Astrocyte (in vitro differentiated cells and primary cell): ENCODE results near the gene FRMD4B.

Experiments
- EZH2 ChIP-seq: IDR thresholded peaks from 2 replicates; pipeline ENCODE4 v1.6.1; 2012; ENCODE audit warnings: mild to moderate bottlenecking, low read length, inconsistent platforms; ENCODE audit not compliant: insufficient read depth
- TF ChIP-seq, protein P1 (sequence below): IDR thresholded peaks from 2 replicates; pipeline ENCODE4 v1.5.1; 2011; ENCODE audit warnings: low read depth, mild to moderate bottlenecking, inconsistent platforms, low read length, moderate library complexity; ENCODE audit not compliant: insufficient read depth

DNA sequence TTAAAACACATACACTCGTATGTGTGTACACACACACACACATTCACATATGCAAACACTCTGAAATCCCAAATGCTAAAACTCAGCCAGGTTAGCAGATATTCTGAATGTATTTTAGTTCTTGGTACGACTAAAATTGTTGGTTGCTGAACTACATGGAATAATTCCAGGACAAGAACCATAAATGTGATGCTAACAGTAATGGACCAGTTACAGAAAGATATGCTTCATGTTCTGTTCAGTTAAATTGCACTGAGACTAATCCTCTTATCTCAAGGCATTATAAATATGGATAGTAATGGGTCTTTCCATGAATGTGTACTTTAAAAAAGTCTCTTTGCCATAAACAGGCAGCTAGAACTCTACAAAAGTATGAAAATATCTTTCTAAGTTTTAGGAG lies 113.3 kb downstream of the FRMD4B start:
- TF ChIP-seq, protein P1, sequence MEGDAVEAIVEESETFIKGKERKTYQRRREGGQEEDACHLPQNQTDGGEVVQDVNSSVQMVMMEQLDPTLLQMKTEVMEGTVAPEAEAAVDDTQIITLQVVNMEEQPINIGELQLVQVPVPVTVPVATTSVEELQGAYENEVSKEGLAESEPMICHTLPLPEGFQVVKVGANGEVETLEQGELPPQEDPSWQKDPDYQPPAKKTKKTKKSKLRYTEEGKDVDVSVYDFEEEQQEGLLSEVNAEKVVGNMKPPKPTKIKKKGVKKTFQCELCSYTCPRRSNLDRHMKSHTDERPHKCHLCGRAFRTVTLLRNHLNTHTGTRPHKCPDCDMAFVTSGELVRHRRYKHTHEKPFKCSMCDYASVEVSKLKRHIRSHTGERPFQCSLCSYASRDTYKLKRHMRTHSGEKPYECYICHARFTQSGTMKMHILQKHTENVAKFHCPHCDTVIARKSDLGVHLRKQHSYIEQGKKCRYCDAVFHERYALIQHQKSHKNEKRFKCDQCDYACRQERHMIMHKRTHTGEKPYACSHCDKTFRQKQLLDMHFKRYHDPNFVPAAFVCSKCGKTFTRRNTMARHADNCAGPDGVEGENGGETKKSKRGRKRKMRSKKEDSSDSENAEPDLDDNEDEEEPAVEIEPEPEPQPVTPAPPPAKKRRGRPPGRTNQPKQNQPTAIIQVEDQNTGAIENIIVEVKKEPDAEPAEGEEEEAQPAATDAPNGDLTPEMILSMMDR: no peak
- no peak for TF ChIP-seq EZH2
